Gastroesophageal sphincter (tissue), 4 donors: Measurements from ENCODE around the gene CORO2B. TPM values are rescaled to one million over a fixed set of nuclear protein-coding genes. Genes with fewer than 3 reads are reported as not detected.
A peak's percentile ranks its signal among the peaks of the same experiment; 100 is the strongest.

Experiments used
- ATAC-seq: fragments of 150-250 bp; one replicate; pipeline ENCODE4 v1.9.1; 2016; ENCODE audit warnings: mild to moderate bottlenecking, moderate library complexity
- H3K27ac ChIP-seq, 4 donors: fragments of 200-600 bp; sonication (generic) in 3 of 4; 1 replicate in 3 of 4; 2 replicates in 1 of 4; pipeline ENCODE4 v1.5.1; 2016 to 2019
- H3K27me3 ChIP-seq: fragments of 200-600 bp; sonication (generic); one replicate; pipeline ENCODE4 v1.5.1; 2019
- H3K36me3 ChIP-seq, 2 donors: fragments of 200-600 bp; sonication (generic); one replicate each; pipeline ENCODE4 v1.5.1; 2019; ENCODE audit warnings: control low read depth in 1 of 2
- H3K4me1 ChIP-seq, 3 donors: fragments of 200-600 bp; sonication (generic); 1 replicate in 2 of 3; 2 replicates in 1 of 3; pipeline ENCODE4 v1.5.1; 2016 to 2019; ENCODE audit warnings: control low read depth in 2 of 3
- H3K4me3 ChIP-seq, 2 donors: fragments of 200-600 bp; sonication (generic); one replicate each; pipeline ENCODE4 v1.5.1; 2019; ENCODE audit warnings: mild to moderate bottlenecking in 1 of 2, moderate library complexity in 1 of 2
- H3K9me3 ChIP-seq, 3 donors: fragments of 200-600 bp; sonication (generic); one replicate each; pipeline ENCODE4 v1.5.1; 2017 to 2019; ENCODE audit warnings: control low read depth in 2 of 3
- EP300 ChIP-seq: sonication (generic); formaldehyde crosslinking; IDR thresholded peaks from one replicate; pipeline ENCODE4 v1.6.1; 2017; ENCODE audit warnings: antibody characterized with exemption, mild to moderate bottlenecking
- POLR2A ChIP-seq, 2 donors: fragments of 450-650 bp; IDR thresholded peaks; one replicate each; pipeline ENCODE4 v1.6.1; 2017; ENCODE audit warnings: antibody characterized with exemption in 2 of 2, mild to moderate bottlenecking in 2 of 2, moderate library complexity in 1 of 2
- POLR2AphosphoS5 ChIP-seq: sonication (generic); formaldehyde crosslinking; IDR thresholded peaks from one replicate; pipeline ENCODE4 v1.6.1; 2017; ENCODE audit warnings: antibody characterized with exemption
- WGBS, 2 donors: methylation state at CpG; one replicate each; pipeline ENCODE4 v1.1.5; 2018; ENCODE audit warnings: low coverage in 1 of 2; 5-methylcytosine and 5-hydroxymethylcytosine counted together
- total RNA-seq, 4 donors: library from RNA; depleted of rRNA; stranded (reverse); fragments of >200 nt; gene quantifications; one replicate each; pipeline ENCODE4 v1.1.0, GENCODE V29; 2016
- TF ChIP-seq, protein P1 (sequence below), 4 experiments: fragments of 200-600 bp in 2 of 4; fragments of 450-650 bp in 2 of 4; sonication (generic) in 1 of 4; IDR thresholded peaks; one replicate each; pipeline ENCODE4 v1.5.1; 2017 to 2019; ENCODE audit warnings: antibody characterized with exemption in 4 of 4, mild to moderate bottlenecking in 2 of 4, moderate library complexity in 2 of 4

CORO2B gene
- total RNA-seq, 4 donors from 2014 or later: 3.2 to 9.1 (median 6.6) TPM

DNA sequence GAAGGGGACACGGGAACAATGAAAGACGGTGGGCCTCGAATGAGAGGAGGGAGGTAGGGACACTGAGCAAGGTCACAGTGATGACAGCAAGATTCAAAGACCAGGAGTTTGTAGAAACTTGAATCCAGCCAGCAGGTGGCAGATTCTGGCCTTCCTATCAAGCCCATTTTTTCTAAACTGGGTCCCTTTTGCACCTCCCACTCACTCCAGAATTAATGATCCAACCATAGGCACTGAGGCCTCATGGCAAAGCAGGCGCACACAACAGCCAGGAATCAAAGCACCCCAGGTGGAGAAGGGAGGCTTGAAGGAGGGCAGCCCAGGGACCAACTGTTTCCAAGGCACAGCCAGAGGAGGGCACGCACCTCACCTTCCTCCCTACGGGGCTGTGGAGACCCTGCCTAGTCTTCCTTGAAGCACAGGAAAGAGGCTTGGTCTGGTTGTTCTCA, 151.7 kb downstream of the CORO2B start:
- Histone ChIP-seq H3K27ac (peak overlapping the region in 3 of 4 donors; percentile 28 to 71 (median 70)), H3K4me3 (no peak overlapping the region), H3K9me3 (no peaks in the 10 kb centered on the region), H3K4me1 (peaks cover 0 to 32% (median 16%) of the 10 kb centered on the region in 3 donors), H3K36me3 (no peaks in the 10 kb centered on the region), H3K27me3 (no peaks in the 10 kb centered on the region)
- no peak for TF ChIP-seq POLR2AphosphoS5
- TF ChIP-seq, protein P1, sequence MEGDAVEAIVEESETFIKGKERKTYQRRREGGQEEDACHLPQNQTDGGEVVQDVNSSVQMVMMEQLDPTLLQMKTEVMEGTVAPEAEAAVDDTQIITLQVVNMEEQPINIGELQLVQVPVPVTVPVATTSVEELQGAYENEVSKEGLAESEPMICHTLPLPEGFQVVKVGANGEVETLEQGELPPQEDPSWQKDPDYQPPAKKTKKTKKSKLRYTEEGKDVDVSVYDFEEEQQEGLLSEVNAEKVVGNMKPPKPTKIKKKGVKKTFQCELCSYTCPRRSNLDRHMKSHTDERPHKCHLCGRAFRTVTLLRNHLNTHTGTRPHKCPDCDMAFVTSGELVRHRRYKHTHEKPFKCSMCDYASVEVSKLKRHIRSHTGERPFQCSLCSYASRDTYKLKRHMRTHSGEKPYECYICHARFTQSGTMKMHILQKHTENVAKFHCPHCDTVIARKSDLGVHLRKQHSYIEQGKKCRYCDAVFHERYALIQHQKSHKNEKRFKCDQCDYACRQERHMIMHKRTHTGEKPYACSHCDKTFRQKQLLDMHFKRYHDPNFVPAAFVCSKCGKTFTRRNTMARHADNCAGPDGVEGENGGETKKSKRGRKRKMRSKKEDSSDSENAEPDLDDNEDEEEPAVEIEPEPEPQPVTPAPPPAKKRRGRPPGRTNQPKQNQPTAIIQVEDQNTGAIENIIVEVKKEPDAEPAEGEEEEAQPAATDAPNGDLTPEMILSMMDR (IDR thresholded peaks at IDR 0.05): peak in 3 of 4 experiments; percentile 54 to 66 (median 58)
- ATAC-seq: peak; percentile 18
- WGBS, 2 donors: 23 to 32% methylated on average over 4 of the region's 6 CpGs

DNA sequence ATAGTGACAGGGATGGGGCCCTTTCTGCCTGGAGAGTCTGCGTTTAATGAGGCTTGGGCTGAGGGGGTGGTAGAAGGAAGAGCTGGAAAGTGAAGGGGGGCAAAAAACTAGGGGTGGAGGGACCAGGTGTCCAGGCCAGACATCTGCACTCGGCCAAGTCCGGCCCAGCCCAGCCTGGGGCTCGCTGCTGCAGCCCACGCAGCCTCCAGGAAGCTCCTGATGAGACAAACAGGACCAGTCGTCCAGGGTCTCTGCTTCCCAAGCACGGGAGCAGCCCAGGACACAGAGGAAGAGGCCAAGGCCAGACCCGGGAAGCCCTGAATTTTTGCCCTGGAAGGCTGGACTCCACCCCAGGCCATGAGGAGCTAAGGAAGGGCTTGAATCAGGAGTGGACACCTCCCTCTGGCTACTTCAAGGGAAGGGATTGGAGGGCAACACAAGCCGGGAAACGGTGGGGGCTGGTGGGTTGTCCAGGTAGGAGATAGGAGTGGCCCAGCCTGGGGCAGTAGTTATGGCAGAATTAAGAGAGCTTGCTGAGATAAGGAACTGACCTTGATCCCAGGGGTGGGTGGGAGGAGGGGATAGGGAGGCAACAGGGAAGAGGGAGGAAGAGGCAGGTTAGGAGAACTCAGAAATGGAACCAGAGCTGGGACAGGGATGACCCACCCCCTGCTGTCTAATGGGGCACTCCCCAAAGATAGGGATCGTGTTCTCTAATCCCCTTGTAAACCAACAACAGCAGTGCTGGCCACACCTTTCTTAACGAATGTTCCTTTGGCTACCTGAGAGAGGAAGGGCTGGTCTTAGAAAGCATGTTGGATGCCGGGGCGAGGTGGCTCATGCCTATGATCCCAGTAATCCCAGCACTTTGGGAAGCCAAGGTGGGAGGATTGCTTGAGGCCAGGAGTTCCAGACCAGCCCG, 152.4 kb downstream of the CORO2B start:
- Histone ChIP-seq H3K4me3 (no peak overlapping the region), H3K36me3 (no peaks in the 10 kb centered on the region), H3K27me3 (no peaks in the 10 kb centered on the region), H3K4me1 (peaks cover 0 to 28% (median 16%) of the 10 kb centered on the region in 3 donors), H3K9me3 (no peaks in the 10 kb centered on the region), H3K27ac (peak overlapping the region in 3 of 4 donors; percentile 14 to 71 (median 70))
- TF ChIP-seq, protein P1 (IDR thresholded peaks at IDR 0.05): no peak
- TF ChIP-seq EP300 (no peak), POLR2AphosphoS5 (no peak), POLR2A (IDR thresholded peaks at IDR 0.05) (no peak)
- 75 to 83% methylated on average over 4 to 5 of the region's 15 CpGs for WGBS, 2 donors
- no peak for ATAC-seq

DNA sequence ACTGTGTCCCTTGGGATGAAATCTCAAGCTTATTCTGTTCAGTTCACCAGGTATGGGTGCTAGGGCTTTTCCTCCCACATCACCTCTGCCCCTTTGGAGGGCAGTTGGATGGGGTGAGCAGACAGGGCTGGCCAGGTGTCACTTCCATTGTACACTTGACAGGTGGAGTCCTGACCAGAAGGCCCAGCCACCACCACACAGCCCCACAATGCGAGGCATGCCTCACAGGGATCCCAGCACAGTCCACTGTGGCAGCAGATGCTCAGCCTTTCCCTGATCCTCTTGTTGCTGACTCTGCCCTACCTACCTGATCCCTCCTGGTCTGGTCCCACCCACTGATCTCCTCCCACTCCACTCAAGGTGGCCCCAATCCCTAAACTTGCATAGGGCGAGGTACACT, 153.7 kb downstream of the CORO2B start:
- no peak overlapping the region for H3K27ac ChIP-seq
- H3K36me3 ChIP-seq: no peaks in the 10 kb centered on the region
- no peaks in the 10 kb centered on the region for H3K9me3 ChIP-seq
- peaks cover 0 to 23% (median 16%) of the 10 kb centered on the region in 3 donors for H3K4me1 ChIP-seq
- H3K4me3 ChIP-seq: no peak overlapping the region
- WGBS, 2 donors: 70% methylated on average over 1 of the region's 2 CpGs; no CpG with 5 or more reads in 1 of the 2 donors
- no peak for ATAC-seq
- TF ChIP-seq POLR2A (IDR thresholded peaks at IDR 0.05) (no peak), EP300 (no peak), POLR2AphosphoS5 (no peak)
- TF ChIP-seq, protein P1 (IDR thresholded peaks at IDR 0.05): no peak
- no peaks in the 10 kb centered on the region for H3K27me3 ChIP-seq

DNA sequence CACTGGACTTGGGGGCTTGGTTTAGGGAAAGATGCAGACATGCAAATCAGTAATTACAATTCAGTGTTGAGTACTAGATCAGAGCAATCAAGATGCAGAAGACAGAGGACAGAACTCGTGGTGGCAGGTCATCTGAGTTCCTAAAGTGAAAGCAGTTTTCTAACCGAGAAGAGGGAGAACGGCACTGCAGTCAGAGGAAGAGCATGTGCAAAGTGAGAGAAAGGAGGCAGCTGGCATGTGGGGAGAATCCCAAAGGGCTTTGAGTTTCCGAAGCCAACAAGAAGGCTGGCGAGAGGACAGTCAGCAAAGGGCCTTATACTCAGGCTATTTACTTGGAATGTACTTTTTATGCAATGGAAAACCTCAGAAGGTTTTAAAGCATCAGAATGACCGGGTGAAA, 154.9 kb downstream of the CORO2B start:
- no peaks in the 10 kb centered on the region for H3K27me3 ChIP-seq
- H3K4me1 ChIP-seq: peaks cover 0 to 23% (median 16%) of the 10 kb centered on the region in 3 donors
- TF ChIP-seq EP300: no peak
- no peak for TF ChIP-seq POLR2AphosphoS5
- TF ChIP-seq POLR2A (IDR thresholded peaks at IDR 0.05): no peak
- TF ChIP-seq, protein P1 (IDR thresholded peaks at IDR 0.05): no peak
- no peaks in the 10 kb centered on the region for H3K9me3 ChIP-seq
- no peak for ATAC-seq
- no peak overlapping the region for H3K27ac ChIP-seq
- H3K4me3 ChIP-seq: no peak overlapping the region
- 31 to 41% methylated on average over 6 of the region's 6 CpGs for WGBS, 2 donors
- H3K36me3 ChIP-seq: no peaks in the 10 kb centered on the region

DNA sequence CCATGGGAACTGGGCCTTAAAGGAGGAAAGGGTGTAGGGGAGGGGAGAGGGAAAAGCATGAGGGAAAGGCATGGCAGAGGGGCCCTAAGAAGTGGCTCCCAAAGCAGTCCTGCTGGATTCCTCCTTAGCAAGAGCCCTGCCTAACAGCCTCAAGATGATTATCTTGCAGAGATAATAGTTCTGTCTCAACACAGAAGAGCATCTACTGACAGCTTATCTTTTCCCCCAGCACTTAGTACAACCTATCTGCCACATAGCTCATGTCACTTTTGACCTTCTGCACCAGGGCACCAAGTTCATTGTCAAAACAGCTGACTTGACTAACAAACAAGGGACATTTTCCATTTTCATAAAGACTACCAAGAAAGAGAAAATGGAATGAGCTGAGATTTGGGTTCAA, 155.6 kb downstream of the CORO2B start:
- TF ChIP-seq, protein P1 (IDR thresholded peaks at IDR 0.05): no peak
- no peak for TF ChIP-seq EP300
- TF ChIP-seq POLR2A (IDR thresholded peaks at IDR 0.05): no peak
- TF ChIP-seq POLR2AphosphoS5: no peak
- peaks cover 0 to 21% (median 16%) of the 10 kb centered on the region in 3 donors for H3K4me1 ChIP-seq
- no peaks in the 10 kb centered on the region for H3K27me3 ChIP-seq
- no peaks in the 10 kb centered on the region for H3K9me3 ChIP-seq
- no peak for ATAC-seq
- H3K27ac ChIP-seq: no peak overlapping the region
- H3K4me3 ChIP-seq: no peak overlapping the region
- no peaks in the 10 kb centered on the region for H3K36me3 ChIP-seq
